Uterus (tissue), 4 donors: Measurements from ENCODE around the gene FAM9C. TPM values are rescaled to one million over a fixed set of nuclear protein-coding genes. Genes with fewer than 3 reads are reported as not detected.

Source experiments
- DNase-seq, 2 donors: peaks; one replicate each; pipeline ENCODE4 v3.0.0-alpha.2; 2019 to 2020
- H3K27ac ChIP-seq, 2 donors: fragments of 200-600 bp; sonication (generic); 1 replicate in 1 of 2; 2 replicates in 1 of 2; pipeline ENCODE4 v1.5.1; 2016 to 2018
- H3K27me3 ChIP-seq, 2 donors: fragments of 200-600 bp; sonication (generic); one replicate each; pipeline ENCODE4 v1.5.1; 2018 to 2019; ENCODE audit warnings: control low read depth in 1 of 2
- H3K36me3 ChIP-seq, 2 donors: fragments of 200-600 bp; sonication (generic); one replicate each; pipeline ENCODE4 v1.5.1; 2019; ENCODE audit warnings: control low read depth in 1 of 2
- H3K4me1 ChIP-seq, 2 donors: fragments of 200-600 bp; sonication (generic); one replicate each; pipeline ENCODE4 v1.5.1; 2018 to 2019; ENCODE audit warnings: control low read depth in 1 of 2
- H3K4me3 ChIP-seq, 2 donors: fragments of 200-600 bp; sonication (generic); 1 replicate in 1 of 2; 2 replicates in 1 of 2; pipeline ENCODE4 v1.5.1; 2018 to 2019; ENCODE audit warnings: mild to moderate bottlenecking in 1 of 2
- H3K9me3 ChIP-seq, 2 donors: fragments of 200-600 bp; sonication (generic); one replicate each; pipeline ENCODE4 v1.5.1; 2019; ENCODE audit warnings: control low read depth in 1 of 2
- CTCF ChIP-seq, 4 experiments: fragments of 200-600 bp in 2 of 4; fragments of 450-650 bp in 2 of 4; sonication (generic) in 2 of 4; IDR thresholded peaks; one replicate each; pipeline ENCODE4 v1.5.1; 2016 to 2019; ENCODE audit warnings: antibody characterized with exemption in 4 of 4, mild to moderate bottlenecking in 2 of 4, moderate library complexity in 1 of 4
- POLR2A ChIP-seq, 2 donors: fragments of 450-650 bp; IDR thresholded peaks; one replicate each; pipeline ENCODE4 v1.6.1; 2016; ENCODE audit warnings: antibody characterized with exemption in 2 of 2, mild to moderate bottlenecking in 1 of 2, moderate library complexity in 1 of 2
- intact Hi-C: fragments of 100-400 bp; cut with DNase I; formaldehyde crosslinking; loops from one replicate; pipeline ENCODE4 v1.15.1; 2023; ENCODE audit warnings: low total_unique reads
- total RNA-seq, 4 donors: library from RNA; depleted of rRNA in 3 of 4; stranded (reverse); fragments of >200 nt in 3 of 4; gene quantifications; one replicate each; pipeline versions ENCODE4 v1.1.0 to v1.2.4, GENCODE V29; 2014 to 2023
- donor health status: DM: yes; HTN: yes; CAD: no.

Gene FAM9C
- total RNA-seq, 4 donors from 2014 or later = 0.07 TPM; not detected in 3

DNA sequence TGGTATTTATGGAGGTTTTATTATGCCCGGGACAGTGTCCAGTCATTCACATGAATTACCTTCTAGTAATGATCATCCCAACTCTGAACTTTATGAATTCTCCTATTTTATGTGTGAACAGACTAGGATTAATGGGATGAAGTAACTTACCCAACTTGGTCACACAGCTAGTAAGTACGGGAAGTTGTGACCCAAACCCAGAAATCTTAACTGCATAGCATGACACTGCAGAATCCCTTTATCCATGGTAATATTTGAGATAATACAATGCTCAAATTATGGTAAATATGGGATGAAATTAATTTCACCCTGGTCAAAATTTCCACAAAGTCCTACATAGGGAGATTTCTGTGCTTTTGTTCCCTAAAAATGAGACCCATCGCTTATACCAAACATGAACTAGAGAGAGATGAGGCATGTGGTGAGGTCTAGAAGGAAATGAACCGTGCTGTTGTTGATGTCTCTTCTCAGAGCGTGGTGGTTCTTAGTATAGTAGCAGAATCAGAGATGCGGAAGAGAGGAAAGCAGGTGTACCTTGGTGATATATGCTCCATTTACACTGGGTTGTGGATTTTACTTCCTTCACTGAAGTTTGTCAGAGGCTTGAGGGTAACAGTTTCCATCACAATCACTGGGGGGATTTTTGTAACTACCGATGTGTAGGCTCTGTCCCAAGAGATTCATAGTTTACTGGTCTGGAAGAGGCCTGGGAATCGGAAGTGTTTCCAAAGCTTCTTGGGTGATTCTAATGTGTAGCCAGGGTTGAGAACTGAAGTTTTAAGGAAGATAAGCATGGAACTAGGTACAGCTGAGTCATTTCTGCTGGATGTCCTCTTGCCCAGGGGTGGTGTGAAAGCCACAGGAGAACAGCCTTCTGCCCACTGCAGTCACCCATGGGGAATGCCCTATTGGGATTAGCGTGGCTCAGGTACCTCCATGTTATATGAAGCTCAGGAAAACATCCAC is 30.2 kb upstream of the FAM9C start:
- DNase-seq = no peak
- no peak overlapping the region for H3K27ac ChIP-seq
- H3K4me1 ChIP-seq = peaks cover 0 to 4% of the 10 kb centered on the region in 2 donors
- intact Hi-C loops = no loop called here
- no peaks in the 10 kb centered on the region for H3K27me3 ChIP-seq
- no peak for TF ChIP-seq CTCF (IDR thresholded peaks at IDR 0.05)
- no peak for TF ChIP-seq POLR2A (IDR thresholded peaks at IDR 0.05)
- H3K36me3 ChIP-seq = no peaks in the 10 kb centered on the region
- H3K4me3 ChIP-seq = no peak overlapping the region
- H3K9me3 ChIP-seq = peaks cover 0 to 7% of the 10 kb centered on the region in 2 donors

DNA sequence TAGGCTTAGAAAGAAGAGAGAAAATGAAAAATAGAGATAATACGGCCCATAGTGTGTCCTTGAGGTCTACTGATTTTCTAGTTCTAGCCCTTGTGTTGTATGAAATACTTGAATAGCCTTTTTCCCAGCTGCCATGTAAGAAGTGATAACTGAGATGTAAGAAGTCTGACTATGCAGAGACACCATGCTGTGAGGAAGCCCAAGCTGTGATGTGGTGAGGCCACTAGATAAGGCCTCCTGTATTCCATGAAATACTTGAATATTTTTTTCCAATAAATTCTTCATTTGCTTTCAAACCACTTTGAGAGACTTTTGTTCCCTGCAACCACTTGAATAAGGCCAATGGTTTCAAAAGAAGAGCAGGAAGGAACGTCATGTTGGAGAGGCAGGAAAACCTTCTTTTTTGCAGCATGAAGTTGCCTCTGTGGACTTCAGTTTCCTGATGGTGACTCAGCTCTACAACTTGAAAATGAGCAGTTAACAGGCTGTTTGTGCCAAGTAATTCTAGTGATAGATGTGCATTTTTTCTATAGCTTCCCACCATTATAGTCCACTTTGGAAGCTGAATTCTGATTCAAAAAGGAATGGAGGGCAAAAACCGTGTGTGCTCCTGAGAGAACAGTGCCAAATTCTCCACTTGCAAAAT is 25.5 kb upstream of the FAM9C start:
- no peak for DNase-seq

DNA sequence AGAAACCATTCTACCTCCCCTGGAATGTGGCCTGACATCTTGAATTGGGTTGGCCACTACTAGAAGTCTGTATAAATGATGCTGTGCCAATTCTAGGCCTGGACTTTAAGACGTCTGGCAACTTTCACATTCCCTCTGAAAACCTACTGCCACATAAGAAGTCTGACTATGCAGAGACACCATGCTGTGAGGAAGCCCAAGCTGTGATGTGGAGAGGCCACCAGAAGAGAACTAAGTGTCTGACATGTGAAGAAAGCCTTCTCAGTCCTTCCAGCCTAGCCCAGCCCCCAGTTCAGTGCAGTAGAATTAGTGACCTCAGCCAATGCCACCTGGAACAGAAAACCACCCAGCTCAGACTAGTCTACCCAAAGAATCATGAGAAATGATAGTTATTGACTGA is 24.2 kb upstream of the FAM9C start:
- Histone ChIP-seq H3K4me1 (no peaks in the 10 kb centered on the region), H3K9me3 (peaks cover 0 to 8% of the 10 kb centered on the region in 2 donors), H3K4me3 (no peak overlapping the region), H3K27ac (no peak overlapping the region), H3K27me3 (no peaks in the 10 kb centered on the region), H3K36me3 (no peaks in the 10 kb centered on the region)
- TF ChIP-seq CTCF (IDR thresholded peaks at IDR 0.05) (no peak), POLR2A (IDR thresholded peaks at IDR 0.05) (no peak)
- no peak for DNase-seq
- intact Hi-C loops = loop anchor here (10.0 kb wide), 1 partner anchor 64 kb away; no protein-coding TSS in a partner anchor

More for the DNA sequence above, 25.5 kb upstream of the FAM9C start:
- Histone ChIP-seq H3K4me3 (no peak overlapping the region), H3K27me3 (no peaks in the 10 kb centered on the region), H3K27ac (no peak overlapping the region), H3K9me3 (peaks cover 0 to 8% of the 10 kb centered on the region in 2 donors), H3K36me3 (no peaks in the 10 kb centered on the region), H3K4me1 (no peaks in the 10 kb centered on the region)
- intact Hi-C loops = loop anchor here (10.0 kb wide), 1 partner anchor 65 kb away; no protein-coding TSS in a partner anchor
- TF ChIP-seq POLR2A (IDR thresholded peaks at IDR 0.05) (no peak), CTCF (IDR thresholded peaks at IDR 0.05) (no peak)

- Histone ChIP-seq H3K36me3 (no peaks in the 10 kb centered on the region), H3K4me3 (no peak overlapping the region), H3K27me3 (no peaks in the 10 kb centered on the region), H3K27ac (no peak overlapping the region), H3K9me3 (peaks cover 0 to 8% of the 10 kb centered on the region in 2 donors), H3K4me1 (no peaks in the 10 kb centered on the region)
- TF ChIP-seq POLR2A (IDR thresholded peaks at IDR 0.05) (no peak), CTCF (IDR thresholded peaks at IDR 0.05) (no peak)
- intact Hi-C loops = loop anchor here (10.0 kb wide), 1 partner anchor 63 kb away; no protein-coding TSS in a partner anchor
- no peak for DNase-seq
Measured at GRCh38 chrX:13067773-13068172, 23.4 kb upstream of the FAM9C start.
